Esophagus muscularis mucosa (tissue), 4 donors: ENCODE results near the gene TAF11L4. TPM values are rescaled to one million over a fixed set of nuclear protein-coding genes. Genes with fewer than 3 reads are reported as not detected.
"Not testable (repeated sequence)": the region's sequence is repeated elsewhere in the genome, so short reads cannot be mapped to it uniquely, and the experiment has no call there.

Experiments
- DNase-seq: peaks from one replicate; pipeline ENCODE4 v3.0.0-alpha.2; 2017; ENCODE audit errors: extremely low spot score
- H3K27ac ChIP-seq, 4 donors: fragments of 200-600 bp; sonication (generic); replicated peaks in 1 of 4; 1 replicate in 3 of 4; 2 replicates in 1 of 4; pipeline ENCODE4 v1.5.1; 2016 to 2019; ENCODE audit warnings: mild to moderate bottlenecking in 1 of 4
- H3K27me3 ChIP-seq, 4 donors: fragments of 200-600 bp; sonication (generic); one replicate each; pipeline versions ENCODE4 v1.5.1 to v1.6.0; 2016 to 2019
- H3K36me3 ChIP-seq, 4 donors: fragments of 200-600 bp; sonication (generic); one replicate each; pipeline ENCODE4 v1.5.1; 2016 to 2019
- H3K4me1 ChIP-seq, 4 donors: fragments of 200-600 bp; sonication (generic); one replicate each; pipeline ENCODE4 v1.5.1; 2016 to 2019
- H3K4me3 ChIP-seq, 4 donors: fragments of 200-600 bp; sonication (generic); 1 replicate in 2 of 4; 2 replicates in 2 of 4; pipeline ENCODE4 v1.5.1; 2016 to 2019; ENCODE audit warnings: mild to moderate bottlenecking in 4 of 4, moderate library complexity in 1 of 4
- H3K9me3 ChIP-seq, 4 donors: fragments of 200-600 bp; sonication (generic); 1 replicate in 3 of 4; 2 replicates in 1 of 4; pipeline ENCODE4 v1.5.1; 2016 to 2019
- WGBS: methylation state at CpG from one replicate; pipeline ENCODE4 v1.1.5; 2018; 5-methylcytosine and 5-hydroxymethylcytosine counted together
- intact Hi-C: fragments of 100-400 bp; cut with DNase I; formaldehyde crosslinking; loops from one replicate; pipeline ENCODE4 v1.15.1; 2023
- small RNA-seq, 3 donors: library from RNA; depleted of rRNA; stranded (forward); fragments of <200 nt; gene quantifications; one replicate each; pipeline ENCODE3, GENCODE V24; 2016
- total RNA-seq, 4 donors: library from RNA; depleted of rRNA; stranded (reverse); fragments of >200 nt; gene quantifications; one replicate each; pipeline versions ENCODE4 v1.1.0 to v1.2.1, GENCODE V29; 2016

Gene TAF11L4
- total RNA-seq, 4 donors from 2014 or later, result not detected

GRCh38 chr5:17519508-17519907 is 2.1 kb upstream of the TAF11L4 start:
- 87% methylated on average over 9 of the region's 14 CpGs for WGBS
- intact Hi-C loops, H3K27ac ChIP-seq, H3K4me3 ChIP-seq, DNase-seq, H3K4me1 ChIP-seq, H3K27me3 ChIP-seq, H3K36me3 ChIP-seq, H3K9me3 ChIP-seq: not testable (repeated sequence)

DNA sequence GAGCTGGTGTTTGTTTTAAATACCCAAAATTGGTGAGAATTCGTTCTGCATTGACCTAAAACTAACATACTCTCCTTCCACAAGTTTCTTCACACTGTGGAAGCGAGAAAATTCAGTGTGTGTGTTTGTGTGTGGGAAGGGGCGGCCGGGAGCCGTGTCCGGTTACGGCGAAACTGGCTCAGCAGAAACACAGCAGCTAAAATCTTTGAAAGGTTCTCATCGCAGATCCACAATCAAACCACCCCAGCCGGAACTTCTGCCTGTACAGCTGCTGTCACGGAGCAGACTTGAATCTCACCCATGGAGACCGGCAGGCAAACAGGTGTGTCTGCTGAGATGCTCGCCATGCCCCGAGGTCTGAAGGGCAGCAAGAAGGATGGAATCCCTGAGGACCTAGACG is 3.3 kb downstream of the TAF11L4 start, which contains the start of gene TAF11L5:
Gene TAF11L5 (plus strand): TSS at position 301 of the 400 bp plus-strand sequence.
- DNase-seq, H3K36me3 ChIP-seq, H3K9me3 ChIP-seq, H3K4me3 ChIP-seq, intact Hi-C loops, H3K27me3 ChIP-seq, H3K27ac ChIP-seq, H3K4me1 ChIP-seq: not testable (repeated sequence)
- no CpG with 5 or more reads among the region's 15 CpGs for WGBS

DNA sequence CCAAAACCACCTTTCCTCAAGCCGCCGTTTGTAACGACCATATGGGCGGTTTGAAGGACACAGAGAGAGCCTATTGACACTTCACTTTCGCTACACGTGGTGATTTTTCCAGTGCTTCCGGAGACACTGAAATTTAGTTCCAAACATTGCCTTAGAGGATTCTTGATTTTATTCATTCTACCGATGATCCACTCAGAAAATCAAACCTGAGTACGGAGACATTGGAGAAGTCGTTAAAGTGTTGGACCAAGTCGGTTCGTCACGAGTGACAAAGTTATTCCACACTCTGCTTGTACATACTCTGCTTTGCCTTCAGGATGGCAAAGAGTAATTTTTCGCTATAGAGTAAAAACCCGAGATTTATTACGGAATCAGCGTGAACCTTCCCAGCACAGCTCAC is 4.9 kb downstream of the TAF11L4 start:
- DNase-seq, H3K4me3 ChIP-seq, H3K27ac ChIP-seq, H3K27me3 ChIP-seq, H3K36me3 ChIP-seq, H3K4me1 ChIP-seq, intact Hi-C loops, H3K9me3 ChIP-seq: not testable (repeated sequence)
- 88% methylated on average over 13 of the region's 17 CpGs for WGBS

- intact Hi-C loops, H3K4me3 ChIP-seq, H3K27ac ChIP-seq, DNase-seq, H3K4me1 ChIP-seq, H3K9me3 ChIP-seq, H3K27me3 ChIP-seq, H3K36me3 ChIP-seq: not testable (repeated sequence)
- WGBS, result no CpG with 5 or more reads among the region's 15 CpGs
Observed at GRCh38 chr5:17528369-17528768, 6.8 kb downstream of the TAF11L4 start, which contains the start of gene TAF11L6. Gene TAF11L6 (plus strand): TSS chr5:17528669.

Small RNA genes lying within 50 kb of the gene (small RNA-seq; reads per million reads assigned to genes)
- gene AC106774.3, result 0 reads per million in 3 donors

Other genes with a start within 250 kb of the TAF11L4 start
- gene TAF11L2, start 23.6 kb upstream of the TAF11L4 start, total RNA-seq, result not detected
- gene TAF11L3, start 3.4 kb upstream of the TAF11L4 start, total RNA-seq, result not detected
- gene TAF11L5, start 3.4 kb downstream of the TAF11L4 start, total RNA-seq, result not detected
- not detected for gene TAF11L6, start 6.9 kb downstream of the TAF11L4 start, total RNA-seq
- gene TAF11L7, start 64.0 kb downstream of the TAF11L4 start, total RNA-seq, result not detected
- gene TAF11L8, start 69.2 kb downstream of the TAF11L4 start, total RNA-seq, result not detected
- gene TAF11L9, start 72.6 kb downstream of the TAF11L4 start, total RNA-seq, result not detected
- gene TAF11L10, start 76.0 kb downstream of the TAF11L4 start, total RNA-seq, result not detected
- gene TAF11L11, start 82.4 kb downstream of the TAF11L4 start, total RNA-seq, result not detected
- not detected for gene TAF11L12, start 88.6 kb downstream of the TAF11L4 start, total RNA-seq
- gene TAF11L13, start 110.3 kb downstream of the TAF11L4 start, total RNA-seq, result not detected
- gene TAF11L14, start 112.7 kb downstream of the TAF11L4 start, total RNA-seq, result not detected